GM21423 (cell line): Measurements from ENCODE around the gene NMRAL1.

Experiments
- ATAC-seq: cut with Tn5 transposase; IDR thresholded peaks from one replicate; pipeline ENCODE4 v1.9.1; 2021; ENCODE audit warnings: mild to moderate bottlenecking, moderate library complexity; ENCODE audit not compliant: unreplicated experiment

Gene NMRAL1

DNA sequence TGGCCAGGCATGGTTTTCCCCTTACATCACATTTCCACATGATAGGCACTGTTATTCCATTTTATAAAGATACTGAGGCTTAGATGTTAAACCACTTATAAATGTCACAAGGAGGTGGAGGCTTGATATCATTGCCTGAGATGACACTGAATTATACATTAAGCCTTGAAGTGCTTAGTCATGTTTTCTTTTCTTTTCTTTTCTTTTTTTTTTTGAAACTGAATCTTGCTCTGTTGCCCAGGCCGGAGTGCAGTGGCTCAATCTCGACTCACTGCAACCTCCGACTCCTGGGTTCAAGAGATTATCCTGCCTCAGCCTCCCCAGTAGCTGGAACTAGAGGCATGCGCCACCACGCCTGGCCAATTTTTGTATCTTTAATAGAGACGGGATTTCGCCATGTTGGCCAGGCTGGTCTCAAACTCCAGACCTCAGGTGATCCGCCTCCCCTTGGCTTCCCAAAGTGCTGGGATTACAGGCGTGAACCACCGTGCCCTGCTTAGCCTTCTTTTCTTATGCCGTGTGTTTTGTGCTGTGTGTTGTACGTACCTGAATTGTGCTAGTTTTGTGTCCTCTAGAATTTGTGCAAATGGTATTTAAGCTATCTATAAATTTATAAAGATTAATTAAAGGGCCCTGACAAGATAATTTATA, 47.6 kb downstream of the NMRAL1 start:
- no peak for ATAC-seq

DNA sequence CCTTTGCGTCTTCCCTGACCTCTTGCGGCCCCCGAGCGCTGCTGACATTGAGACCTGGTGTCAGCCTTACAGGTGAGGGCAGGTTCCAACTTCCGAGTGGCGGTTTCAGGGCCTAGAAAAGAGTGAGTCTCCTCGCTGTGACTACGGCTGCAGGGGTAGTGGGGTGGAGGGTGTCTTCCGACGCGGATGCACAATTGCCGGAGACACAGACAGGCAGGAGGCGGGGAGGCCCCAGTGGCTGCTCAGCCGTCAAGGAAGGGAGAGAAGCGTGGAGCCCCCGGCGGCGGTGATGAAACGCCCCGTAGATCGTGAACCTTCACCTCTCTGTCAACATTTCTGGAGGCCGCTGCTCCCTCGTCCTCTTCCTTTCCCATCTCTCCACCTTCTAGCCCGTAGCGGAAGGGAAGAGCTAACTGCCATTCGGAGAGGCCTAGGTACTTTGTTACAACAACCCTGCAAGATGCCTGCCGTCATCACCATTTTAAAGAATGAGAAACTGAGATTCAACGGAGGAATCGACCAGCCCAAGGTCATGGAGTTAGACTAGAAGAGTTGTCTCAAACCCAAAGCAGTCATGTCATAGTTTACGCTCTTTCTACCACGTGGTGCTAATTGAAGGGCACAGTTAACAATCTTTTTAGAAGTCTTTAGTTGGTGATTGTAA, 48.3 kb downstream of the NMRAL1 start:
- ATAC-seq, result peak; percentile 13

DNA sequence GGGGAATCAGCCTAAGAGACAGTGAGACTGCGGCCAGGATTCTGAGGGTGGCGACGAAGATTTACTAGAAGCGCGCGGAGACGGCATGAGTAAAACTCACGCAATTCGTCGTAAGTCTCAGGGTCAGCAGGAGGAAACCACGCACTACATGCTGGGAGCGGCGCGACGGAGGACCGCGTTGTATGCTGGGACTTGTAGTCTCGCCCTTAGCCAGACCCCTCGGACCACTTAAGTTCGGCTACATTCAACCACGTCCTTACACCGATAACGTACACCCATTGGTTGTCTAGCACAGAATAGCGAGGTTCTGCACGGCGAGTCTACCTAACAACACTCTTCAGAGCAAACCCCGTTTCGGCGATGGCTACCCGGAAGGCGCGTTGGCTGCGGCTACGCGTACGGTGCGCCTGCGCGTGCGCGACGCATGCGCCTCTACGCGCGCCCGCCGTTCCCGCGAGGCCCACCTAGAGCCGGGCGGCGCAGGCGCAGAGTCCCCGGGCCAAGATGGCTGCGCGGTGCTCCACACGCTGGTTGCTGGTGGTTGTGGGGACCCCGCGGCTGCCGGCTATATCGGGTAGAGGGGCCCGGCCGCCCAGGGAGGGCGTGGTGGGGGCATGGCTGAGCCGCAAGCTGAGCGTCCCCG, 48.9 kb downstream of the NMRAL1 start, which contains the start of gene DNAJA3:
Gene DNAJA3, plus strand, starts transcription at position 491 of the 643 bp plus-strand sequence. Its CDS starts 14 bp downstream, at position 505.
- peak; percentile 87 for ATAC-seq

DNA sequence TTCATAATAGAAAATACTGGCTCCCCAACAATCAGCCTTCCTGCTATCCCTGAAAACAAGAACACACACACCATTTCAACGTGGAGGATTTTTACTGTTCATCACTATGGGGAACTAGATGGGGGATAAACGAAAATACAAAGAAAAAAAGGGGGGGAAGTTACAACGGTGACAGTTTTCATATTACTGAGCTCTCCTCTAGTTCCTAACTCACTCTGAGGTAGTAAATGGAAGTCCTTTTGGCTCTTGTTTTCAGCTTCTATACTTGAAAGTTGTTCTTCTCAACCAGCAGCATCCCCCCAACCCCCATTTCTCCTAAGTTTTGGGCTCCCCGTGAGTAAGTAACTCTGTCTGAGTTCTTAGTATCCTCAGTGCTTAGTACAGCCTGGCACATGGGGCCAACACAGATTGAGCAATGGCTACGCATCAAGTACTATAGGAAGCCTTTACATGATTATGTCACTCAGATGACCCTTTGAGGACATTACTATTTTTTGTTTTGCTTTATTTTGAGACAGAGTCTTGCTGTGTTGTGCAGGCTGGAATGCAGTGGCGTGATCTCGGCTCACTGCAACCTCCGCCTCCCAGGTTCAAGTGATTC, 53.8 kb downstream of the NMRAL1 start:
- no peak for ATAC-seq

DNA sequence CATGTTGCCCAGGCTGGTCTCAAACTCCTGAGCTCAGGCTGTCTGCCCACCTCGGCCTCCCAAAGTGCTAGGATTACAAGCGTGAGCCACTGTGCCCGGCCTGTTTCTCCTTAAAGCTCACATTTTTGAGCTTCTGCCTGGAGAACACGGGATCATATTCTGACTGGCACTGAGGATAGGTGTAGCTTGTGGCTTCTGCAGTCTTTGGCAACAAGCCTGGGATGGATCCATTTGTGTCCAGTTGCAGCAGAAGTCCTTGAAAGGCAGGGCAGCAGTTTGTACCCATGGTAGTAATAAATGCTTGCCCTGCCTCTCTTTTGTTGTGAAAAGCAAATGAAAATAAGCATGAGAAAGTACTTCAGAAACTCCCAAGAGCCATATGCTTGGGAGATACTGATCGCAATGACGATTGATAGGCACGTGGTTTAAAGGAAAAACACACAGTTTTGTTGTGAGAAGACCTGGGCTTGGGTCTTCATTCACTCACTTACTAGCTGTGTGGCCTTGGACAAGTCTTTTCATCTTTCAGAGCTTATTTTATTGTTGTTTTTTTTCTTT, 54.9 kb downstream of the NMRAL1 start:
- no peak for ATAC-seq

DNA sequence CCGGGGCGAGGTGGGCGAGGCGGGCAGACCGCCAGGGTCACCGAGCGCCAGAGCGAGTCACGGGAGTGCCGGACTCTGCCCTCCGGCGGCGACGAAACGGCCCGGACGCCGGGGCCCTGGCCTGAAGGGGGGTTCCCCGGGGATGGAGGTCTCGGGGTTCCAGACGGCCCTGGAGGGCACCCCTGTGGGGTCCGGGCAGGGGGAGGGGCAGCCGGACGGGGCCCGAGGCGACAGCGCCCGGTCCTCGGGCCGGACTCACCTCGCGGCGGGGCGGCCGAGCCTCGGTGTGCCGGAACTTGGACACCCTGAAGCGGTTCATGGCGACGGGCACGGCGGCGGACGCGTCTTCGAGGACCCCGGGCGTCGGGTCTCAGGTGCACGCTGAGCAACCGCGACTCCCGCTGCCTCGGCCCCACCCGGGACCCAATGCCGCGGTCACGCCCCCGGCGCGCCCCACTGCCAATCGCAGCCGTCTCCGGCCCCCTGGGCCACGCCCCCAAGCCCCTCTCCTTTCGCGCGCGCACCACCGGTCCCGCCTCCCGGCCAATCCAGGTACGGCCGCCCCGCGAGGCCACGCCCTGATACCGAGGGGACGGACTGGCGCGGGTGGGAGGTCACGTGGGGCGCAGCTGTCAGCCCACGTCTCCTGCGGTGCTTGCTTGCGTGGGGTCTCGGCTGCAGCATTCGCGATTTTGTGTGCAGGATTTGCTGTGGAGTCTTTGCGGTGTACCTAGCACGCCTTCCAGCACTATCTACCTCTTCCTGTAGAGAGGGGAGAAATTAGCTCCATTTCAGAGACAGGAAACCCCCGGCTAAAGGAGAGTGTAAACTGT, 58.0 kb downstream of the NMRAL1 start, which contains the start of gene CORO7:
Gene CORO7, minus strand, starts transcription at position 397 of the 833 bp plus-strand sequence. Its CDS starts 78 bp downstream, at position 319.
- ATAC-seq, result peak; percentile 68

DNA sequence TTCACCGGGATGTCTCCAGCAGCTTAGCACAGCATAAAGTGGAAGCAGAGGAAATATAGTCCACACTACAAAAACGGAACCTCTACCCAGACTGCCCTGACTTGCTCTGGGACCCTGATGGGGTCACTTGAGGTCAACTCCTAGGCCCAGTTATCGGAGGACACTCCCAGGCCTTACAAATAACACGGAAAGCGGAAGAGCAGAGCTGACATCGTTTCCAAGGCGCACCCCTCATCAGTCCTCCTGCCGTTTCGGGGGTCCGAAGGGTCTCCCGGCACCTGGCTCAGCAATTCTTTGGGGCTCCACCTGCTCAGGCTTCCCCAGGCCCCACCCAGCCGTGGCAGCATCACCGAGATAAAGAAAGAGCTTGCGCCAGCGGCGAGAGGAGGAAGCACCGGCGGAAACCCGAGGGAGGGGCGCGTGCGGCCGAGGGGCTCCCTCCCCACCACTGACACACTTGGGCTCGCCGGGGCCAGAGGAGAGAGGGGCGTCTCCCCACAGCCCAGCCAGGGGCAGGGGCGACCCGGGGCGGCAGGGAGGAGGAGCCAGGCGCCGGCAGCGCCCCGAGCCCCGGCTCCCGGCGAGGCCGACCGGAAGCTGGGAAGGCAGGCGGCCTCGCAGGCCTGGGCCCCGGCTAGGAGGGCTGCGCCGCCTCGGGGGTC, 58.8 kb downstream of the NMRAL1 start:
- peak; percentile 11 for ATAC-seq

DNA sequence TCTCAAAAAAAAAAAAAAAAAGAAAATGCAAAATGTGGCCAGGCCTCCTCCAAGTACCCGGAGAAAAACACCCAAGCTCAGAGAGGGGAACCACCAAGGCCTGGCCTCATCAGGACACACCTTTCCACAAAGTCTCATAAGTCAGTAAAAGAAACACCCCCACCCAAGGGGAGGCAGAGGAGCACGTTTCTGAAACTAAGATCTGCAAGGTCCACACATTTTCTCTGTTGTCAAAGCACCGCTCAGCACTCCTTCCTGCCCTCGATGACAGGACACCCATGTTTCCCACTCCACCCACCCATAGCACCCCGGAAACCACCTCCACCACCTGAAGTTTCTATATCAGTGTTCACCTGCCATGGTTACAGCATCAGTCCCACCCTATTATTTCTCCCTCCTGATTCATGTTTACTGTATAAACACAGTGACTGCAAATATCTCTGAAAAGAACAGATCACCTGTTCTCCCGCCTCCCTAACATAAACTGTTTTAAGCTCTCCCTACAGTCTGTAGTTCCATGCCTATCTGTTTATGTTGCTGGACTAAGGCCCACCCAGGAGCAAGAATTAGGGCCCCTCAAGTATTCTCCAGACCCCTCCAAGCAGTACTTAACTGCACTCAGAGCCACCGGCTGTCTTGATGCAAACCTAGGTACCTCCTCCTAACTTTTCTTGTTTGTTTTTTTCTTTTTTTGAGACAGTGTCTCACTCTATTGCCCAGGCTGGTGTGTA, 60.1 kb downstream of the NMRAL1 start:
- ATAC-seq, result peak; percentile 57

DNA sequence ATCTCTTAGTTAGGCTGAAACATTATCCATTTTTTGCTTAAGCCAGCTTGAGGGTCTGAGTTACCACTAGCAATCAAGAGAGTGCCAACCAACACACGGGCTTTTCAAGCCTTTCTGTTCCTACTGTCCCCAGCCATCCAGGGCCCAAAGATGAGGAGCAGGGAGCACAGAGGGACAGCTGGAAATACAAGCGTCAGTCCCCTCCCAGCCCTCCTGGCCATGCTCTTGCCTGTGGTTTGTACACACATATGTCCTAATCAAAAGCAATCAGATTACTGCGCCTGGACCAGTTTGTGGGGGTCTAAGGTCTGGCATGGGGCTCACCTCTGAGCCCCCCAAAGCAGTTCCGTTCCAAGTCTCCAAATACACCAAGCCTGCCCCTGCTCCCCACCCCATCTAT, 61.6 kb downstream of the NMRAL1 start:
- no peak for ATAC-seq

DNA sequence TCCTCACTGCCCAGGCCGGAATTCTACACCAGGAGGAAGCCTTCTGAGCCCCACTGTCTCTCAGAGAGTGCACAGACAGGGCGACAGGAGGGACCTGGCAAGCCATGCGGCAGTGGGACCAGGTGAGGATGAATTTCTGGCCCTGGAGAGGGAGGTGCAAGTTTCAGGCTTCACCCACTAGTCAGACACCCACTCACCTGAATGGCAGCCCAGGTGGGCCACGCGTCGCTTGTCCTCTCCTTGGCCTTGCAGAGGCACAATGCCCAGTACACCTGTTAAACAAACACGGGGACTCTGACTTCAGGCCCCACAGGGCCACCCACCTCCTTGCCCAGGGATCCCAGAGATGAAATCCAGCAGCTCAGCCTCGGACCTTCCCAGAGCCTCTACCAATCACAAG, 62.3 kb downstream of the NMRAL1 start:
- ATAC-seq, result no peak
